ENCODE results near the gene DUSP10. TPM values are rescaled to one million over a fixed set of nuclear protein-coding genes. Genes with fewer than 3 reads are reported as not detected.

Gene DUSP10
- total RNA-seq, 4 donors from 2014 or later: 6.8 to 12.9 (median 9.0) TPM

DNA sequence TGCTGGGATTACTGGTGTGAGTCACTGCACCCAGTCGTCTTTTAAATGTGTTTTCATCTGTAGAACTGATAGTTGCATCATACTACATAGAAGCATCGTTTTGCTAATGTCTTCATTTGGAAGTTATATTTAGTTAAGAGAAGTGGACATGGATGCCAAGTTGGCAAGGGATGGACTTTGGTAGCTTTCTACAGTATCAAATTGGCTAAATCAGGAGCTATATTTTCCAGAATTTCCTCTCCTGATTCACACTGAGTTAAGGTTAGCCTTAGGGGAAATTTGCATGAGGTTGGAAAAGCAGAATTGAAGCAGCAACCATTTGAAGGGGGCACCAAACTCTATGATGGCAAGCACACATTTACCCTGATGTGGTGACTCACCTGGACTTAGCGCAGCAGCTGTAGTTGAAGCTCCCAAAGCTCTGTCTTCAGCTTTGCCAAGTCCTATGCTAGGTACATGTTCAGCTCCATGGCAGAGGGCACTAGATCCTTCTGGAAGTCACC lies 43.9 kb downstream of the DUSP10 start:
- TF ChIP-seq, protein P1, sequence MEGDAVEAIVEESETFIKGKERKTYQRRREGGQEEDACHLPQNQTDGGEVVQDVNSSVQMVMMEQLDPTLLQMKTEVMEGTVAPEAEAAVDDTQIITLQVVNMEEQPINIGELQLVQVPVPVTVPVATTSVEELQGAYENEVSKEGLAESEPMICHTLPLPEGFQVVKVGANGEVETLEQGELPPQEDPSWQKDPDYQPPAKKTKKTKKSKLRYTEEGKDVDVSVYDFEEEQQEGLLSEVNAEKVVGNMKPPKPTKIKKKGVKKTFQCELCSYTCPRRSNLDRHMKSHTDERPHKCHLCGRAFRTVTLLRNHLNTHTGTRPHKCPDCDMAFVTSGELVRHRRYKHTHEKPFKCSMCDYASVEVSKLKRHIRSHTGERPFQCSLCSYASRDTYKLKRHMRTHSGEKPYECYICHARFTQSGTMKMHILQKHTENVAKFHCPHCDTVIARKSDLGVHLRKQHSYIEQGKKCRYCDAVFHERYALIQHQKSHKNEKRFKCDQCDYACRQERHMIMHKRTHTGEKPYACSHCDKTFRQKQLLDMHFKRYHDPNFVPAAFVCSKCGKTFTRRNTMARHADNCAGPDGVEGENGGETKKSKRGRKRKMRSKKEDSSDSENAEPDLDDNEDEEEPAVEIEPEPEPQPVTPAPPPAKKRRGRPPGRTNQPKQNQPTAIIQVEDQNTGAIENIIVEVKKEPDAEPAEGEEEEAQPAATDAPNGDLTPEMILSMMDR (IDR thresholded peaks at IDR 0.05; ENCODE audit: low read depth): no peak

DNA sequence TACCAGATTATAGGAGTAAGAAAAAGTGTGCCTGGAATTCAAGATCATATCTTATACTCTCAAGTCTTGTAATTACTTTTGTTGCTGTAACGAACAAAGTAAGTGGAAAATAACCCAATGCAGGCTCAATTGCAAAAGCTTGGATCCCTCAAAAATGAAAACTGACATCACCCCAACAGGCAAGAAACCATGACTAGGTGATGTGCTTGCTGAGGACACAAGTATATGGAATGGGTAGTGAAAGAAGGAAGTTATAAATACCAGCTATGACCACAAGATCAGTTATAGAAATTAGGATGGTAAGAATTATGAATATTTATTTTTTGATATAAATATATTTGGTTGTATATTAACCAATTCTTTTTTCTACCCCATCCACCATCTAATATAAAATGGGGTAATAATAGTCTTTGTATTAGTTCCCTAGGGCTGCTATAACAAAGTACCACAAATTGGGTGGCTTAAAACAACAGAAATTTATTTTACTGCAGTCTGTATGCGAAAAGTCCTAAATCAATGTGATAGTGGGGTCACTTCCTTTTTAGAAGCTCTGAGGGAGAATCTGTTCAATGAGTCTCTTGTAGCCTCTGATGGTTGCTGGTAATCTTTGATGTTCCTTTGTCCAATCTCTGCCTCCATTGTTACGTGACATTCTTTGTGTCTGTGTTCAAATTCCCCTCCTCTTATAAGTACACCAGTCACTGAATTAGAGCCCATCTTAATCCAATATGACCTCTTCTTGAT lies 45.0 kb downstream of the DUSP10 start:
- TF ChIP-seq, protein P1 (IDR thresholded peaks at IDR 0.05; ENCODE audit: low read depth): no peak

DNA sequence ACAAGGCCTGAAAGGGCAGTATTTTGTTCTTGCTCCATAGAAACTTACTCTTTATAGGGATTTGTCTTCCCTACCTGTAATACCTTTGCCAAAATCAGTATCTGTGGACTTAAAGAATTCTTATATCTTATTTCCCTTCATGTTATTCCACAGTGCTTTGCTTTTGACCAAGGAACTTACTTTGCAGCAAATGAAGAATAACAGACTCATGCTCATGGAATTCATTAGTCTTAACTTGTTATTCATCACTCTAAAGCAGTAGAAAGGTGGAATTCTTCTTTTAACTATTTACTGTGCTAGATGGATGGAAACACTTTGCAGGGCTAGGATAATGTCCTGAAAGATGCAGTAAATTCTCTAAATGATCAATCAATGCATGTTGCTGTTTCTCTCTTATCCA lies 45.9 kb downstream of the DUSP10 start:
- TF ChIP-seq, protein P1 (IDR thresholded peaks at IDR 0.05; ENCODE audit: low read depth): no peak

DNA sequence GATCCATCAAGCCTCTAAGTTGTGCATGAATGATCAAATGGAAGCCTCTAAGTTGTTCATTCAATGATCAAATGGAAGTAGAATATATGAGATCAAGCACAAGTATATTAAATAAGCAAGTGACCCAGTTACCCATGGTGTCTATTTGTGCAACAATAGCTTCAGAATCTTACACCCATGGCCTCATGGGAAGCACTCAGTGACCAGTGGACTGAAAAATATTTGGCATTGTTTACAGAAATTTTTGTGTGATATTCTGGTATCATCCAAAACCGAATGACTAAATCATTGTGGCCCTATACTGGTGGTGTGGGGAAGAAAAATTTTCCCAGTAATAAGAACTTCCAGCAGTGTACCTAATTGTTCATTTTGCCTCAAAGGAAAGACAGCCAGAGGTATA lies 46.6 kb downstream of the DUSP10 start:
- TF ChIP-seq, protein P1 (IDR thresholded peaks at IDR 0.05; ENCODE audit: low read depth): no peak

DNA sequence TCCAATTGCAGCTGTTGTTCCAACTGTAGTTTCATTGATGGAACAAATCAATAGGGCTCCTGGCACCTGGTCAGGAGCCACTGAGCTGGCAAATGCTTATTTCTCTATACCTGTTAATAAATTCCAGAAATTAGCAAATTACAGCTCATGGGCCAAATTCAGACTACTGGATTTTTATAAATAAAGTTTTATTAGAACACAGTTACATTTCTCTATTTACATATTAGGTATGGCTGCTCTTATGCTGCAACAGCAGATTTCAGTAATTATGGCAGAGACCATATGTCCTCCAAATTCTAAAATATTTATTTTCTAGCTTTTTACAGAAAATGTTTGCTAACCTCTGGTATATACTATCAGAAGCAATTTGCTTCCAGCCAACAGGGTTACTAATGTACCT lies 47.8 kb downstream of the DUSP10 start:
- TF ChIP-seq, protein P1 (IDR thresholded peaks at IDR 0.05; ENCODE audit: low read depth): no peak

DNA sequence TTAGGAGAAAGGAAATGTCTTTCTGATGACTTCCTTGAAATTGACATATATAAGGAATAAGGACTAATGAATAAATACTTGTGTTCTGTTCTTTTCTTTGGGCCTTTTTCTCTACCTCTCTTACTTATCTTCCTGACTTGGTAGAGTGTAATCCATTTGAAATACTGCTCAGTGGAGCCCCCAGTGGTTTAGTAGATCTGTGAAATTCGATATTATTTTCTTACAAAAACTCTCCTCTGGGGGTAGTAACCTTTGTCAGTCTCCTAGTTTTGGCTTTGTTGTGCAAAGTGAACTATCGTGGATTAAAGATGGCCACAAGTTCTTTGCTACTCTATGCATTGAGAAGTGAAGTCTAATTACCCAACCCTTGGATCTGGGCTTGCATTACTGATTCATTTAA lies 48.8 kb downstream of the DUSP10 start:
- TF ChIP-seq, protein P1 (IDR thresholded peaks at IDR 0.05; ENCODE audit: low read depth): no peak

DNA sequence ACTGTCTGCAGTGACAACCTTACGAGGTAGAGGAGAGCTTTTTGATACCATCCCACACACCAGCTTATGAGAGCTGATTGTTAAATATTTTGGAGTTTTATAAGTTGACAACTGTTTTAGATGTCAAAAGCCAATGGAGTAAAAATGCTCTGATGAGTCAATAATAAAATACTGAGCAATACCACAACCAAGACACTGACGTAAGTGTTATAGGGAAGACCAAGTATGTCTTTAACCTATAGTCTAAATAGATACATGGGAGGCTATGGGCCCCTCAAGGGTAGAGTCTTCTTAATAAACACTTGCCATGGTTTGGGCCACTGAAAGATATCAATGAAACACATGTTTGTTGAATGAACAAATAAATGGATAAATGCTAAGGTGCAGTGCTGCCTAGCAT lies 49.2 kb downstream of the DUSP10 start:
- TF ChIP-seq, protein P1 (IDR thresholded peaks at IDR 0.05; ENCODE audit: low read depth): no peak
